ENCODE data around the gene PRAMEF14.
"Not testable (repeated sequence)": the region's sequence is repeated elsewhere in the genome, so short reads cannot be mapped to it uniquely, and the experiment has no call there.

GRCh38 chr1:13378983-13379382 lies 32.0 kb upstream of the PRAMEF14 start:
- not testable (repeated sequence) for TF ChIP-seq CTCF, EZH2 (IDR thresholded peaks at IDR 0.05)
